ENCODE measurements around the gene RAB11B. TPM values are rescaled to one million over a fixed set of nuclear protein-coding genes. Genes with fewer than 3 reads are reported as not detected.
"Not testable (repeated sequence)": the region's sequence is repeated elsewhere in the genome, so short reads cannot be mapped to it uniquely, and the experiment has no call there.

RAB11B gene
- total RNA-seq (ENCODE audit: low replicate concordance) = 106 and 123 TPM in 2 replicates
- long read RNA-seq, partial matches to known transcripts = 0 of 1 reads
- long read RNA-seq, other reads (novel, unspliced or antisense) = 1 of 1 reads

DNA sequence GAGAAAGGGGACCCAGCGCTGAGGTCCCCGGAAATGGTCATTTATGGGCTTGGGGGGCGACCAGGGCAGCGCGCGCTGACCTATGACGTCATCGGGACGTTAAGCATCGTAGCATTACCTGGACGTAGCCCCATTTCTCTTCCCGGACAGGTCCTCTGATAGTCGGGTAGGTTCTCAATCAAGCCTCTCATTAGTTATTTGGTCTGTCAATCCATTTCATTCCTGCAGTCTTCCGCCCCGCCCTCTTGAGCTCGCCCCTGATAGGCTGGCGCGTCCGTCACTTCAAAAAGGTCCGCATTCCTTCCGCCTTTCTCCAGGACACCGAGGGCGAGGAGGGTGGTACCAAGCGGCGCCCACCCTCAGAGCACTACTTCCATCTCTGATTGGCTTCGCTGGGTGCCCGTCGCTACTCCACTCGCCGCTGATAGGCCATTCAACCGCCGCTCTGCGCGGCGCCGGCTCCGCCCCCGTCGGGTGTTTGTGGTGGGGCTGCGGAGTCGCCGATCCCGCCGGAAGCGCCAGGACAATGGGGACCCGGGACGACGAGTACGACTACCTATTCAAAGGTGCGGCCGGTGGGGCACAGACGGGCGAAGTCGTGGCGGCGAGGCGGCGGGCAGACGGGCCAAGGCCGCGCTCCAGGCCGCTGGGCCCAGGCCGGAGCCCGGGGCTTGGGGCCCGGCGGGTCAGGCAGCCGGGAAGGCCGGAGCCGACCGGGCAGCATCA is at the start of gene RAB11B:
Gene RAB11B, plus strand, starts transcription at position 470 of the 726 bp plus-strand sequence. Its CDS starts 57 bp downstream, at position 527.
- DNase-seq (ENCODE audit: extremely low spot score, unreplicated experiment) = peak; percentile 98
- Mint-ChIP-seq H3K4me1 (ENCODE audit: unreplicated experiment) (peaks cover 28% of the 10 kb centered on the region), H3K27me3 (no peaks in the 10 kb centered on the region), H3K36me3 (peaks cover 8% of the 10 kb centered on the region), H3K4me3 (peak within 1 kb of the TSS; percentile 88), H3K27ac (peak within 1 kb of the TSS; percentile 96), H3K9me3 (peaks cover 8% of the 10 kb centered on the region)
- TF ChIP-seq, protein P1, sequence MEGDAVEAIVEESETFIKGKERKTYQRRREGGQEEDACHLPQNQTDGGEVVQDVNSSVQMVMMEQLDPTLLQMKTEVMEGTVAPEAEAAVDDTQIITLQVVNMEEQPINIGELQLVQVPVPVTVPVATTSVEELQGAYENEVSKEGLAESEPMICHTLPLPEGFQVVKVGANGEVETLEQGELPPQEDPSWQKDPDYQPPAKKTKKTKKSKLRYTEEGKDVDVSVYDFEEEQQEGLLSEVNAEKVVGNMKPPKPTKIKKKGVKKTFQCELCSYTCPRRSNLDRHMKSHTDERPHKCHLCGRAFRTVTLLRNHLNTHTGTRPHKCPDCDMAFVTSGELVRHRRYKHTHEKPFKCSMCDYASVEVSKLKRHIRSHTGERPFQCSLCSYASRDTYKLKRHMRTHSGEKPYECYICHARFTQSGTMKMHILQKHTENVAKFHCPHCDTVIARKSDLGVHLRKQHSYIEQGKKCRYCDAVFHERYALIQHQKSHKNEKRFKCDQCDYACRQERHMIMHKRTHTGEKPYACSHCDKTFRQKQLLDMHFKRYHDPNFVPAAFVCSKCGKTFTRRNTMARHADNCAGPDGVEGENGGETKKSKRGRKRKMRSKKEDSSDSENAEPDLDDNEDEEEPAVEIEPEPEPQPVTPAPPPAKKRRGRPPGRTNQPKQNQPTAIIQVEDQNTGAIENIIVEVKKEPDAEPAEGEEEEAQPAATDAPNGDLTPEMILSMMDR (conservative IDR thresholded peaks at IDR 0.05) = no peak

GRCh38 chr19:8341504-8341903 is 48.7 kb upstream of the RAB11B start:
- H3K27ac Mint-ChIP-seq; H3K9me3 Mint-ChIP-seq; H3K4me3 Mint-ChIP-seq; H3K4me1 Mint-ChIP-seq (ENCODE audit: unreplicated experiment); DNase-seq (ENCODE audit: extremely low spot score, unreplicated experiment); H3K36me3 Mint-ChIP-seq: not testable (repeated sequence)
- H3K27me3 Mint-ChIP-seq = peaks cover 68% of the 10 kb centered on the region

DNA sequence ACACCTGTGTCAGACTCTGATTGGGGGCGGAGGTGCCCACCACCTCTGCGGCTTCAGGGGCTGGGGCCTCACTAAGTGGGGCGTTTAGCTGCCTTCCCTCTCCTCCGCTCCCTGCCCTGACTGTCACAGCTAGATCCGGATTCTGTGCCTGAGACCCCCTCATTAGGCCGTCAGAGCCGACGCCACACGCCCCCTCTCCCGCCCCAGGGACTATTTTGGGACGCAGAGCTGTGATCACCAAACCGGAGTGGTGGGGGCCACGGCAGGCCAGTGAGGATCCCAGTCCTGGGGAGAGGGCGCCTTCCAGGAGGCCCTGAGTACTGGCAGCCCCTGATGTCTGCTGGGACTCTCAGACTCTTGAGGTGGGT is 47.9 kb upstream of the RAB11B start:
- peaks cover 62% of the 10 kb centered on the region for H3K27me3 Mint-ChIP-seq
- H3K36me3 Mint-ChIP-seq = no peaks in the 10 kb centered on the region
- TF ChIP-seq, protein P1 (conservative IDR thresholded peaks at IDR 0.05) = no peak
- no peak for DNase-seq (ENCODE audit: extremely low spot score, unreplicated experiment)
- H3K4me1 Mint-ChIP-seq (ENCODE audit: unreplicated experiment) = no peaks in the 10 kb centered on the region
- H3K27ac Mint-ChIP-seq = no peak overlapping the region
- no peaks in the 10 kb centered on the region for H3K9me3 Mint-ChIP-seq
- H3K4me3 Mint-ChIP-seq = no peak overlapping the region

DNA sequence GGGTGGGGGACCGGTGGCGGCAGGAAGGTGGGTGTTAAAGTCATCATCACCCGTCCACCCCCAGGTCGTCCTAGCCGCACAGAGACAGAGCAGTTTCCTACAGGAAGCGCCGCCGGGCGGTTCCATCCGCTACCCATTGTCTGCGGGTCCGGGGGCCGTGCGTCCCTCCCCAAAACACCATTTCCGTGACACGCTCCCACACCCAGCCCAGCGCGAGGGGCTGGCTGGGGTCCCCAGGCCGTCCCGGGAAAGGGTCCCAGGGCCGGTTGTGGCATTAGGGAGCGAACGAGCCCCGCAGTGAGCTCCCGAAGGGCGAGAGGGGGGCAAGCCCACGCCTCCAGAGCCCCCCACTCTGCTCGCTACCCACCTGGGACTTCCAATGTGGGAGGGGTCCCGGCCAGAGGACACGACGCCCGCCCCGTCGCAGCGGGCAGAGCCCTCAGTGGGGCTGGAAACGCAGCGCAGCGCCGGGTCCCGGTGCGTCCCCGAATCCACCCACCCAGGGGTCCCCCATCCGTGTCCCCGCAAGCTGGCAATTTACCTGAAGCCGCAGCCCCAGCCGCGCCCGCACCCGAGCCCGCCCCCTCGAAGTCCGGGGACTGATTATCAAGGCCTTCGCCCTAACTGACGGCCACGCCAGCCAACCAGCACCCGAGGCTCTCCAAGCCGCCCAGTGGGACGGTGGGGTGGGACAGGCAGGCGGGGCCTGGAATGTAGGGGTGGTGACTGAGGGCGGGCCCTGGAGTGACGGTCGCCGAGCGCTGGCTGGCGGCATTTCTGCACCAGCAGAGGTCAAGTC is 47.3 kb upstream of the RAB11B start, which contains the start of gene KANK3:
Gene KANK3, minus strand, starts transcription at position 579 of the 799 bp plus-strand sequence. CDS start 5,434 bp downstream, outside the sequence.
- H3K36me3 Mint-ChIP-seq = no peaks in the 10 kb centered on the region
- peaks cover 3% of the 10 kb centered on the region for H3K4me1 Mint-ChIP-seq (ENCODE audit: unreplicated experiment)
- peak within 1 kb of the TSS; percentile 55 for H3K27ac Mint-ChIP-seq
- DNase-seq (ENCODE audit: extremely low spot score, unreplicated experiment) = peak; percentile 90
- peak within 1 kb of the TSS; percentile 79 for H3K4me3 Mint-ChIP-seq
- TF ChIP-seq, protein P1 (conservative IDR thresholded peaks at IDR 0.05) = no peak
- no peaks in the 10 kb centered on the region for H3K9me3 Mint-ChIP-seq
- peaks cover 56% of the 10 kb centered on the region for H3K27me3 Mint-ChIP-seq

GRCh38 chr19:8343483-8343844 is 46.7 kb upstream of the RAB11B start:
- Mint-ChIP-seq H3K4me1 (ENCODE audit: unreplicated experiment) (peaks cover 3% of the 10 kb centered on the region), H3K27me3 (peaks cover 51% of the 10 kb centered on the region), H3K4me3 (peak overlapping the region; percentile 79), H3K9me3 (no peaks in the 10 kb centered on the region), H3K27ac (peak overlapping the region; percentile 55), H3K36me3 (no peaks in the 10 kb centered on the region)
- no peak for DNase-seq (ENCODE audit: extremely low spot score, unreplicated experiment)
- TF ChIP-seq, protein P1 (conservative IDR thresholded peaks at IDR 0.05) = no peak

DNA sequence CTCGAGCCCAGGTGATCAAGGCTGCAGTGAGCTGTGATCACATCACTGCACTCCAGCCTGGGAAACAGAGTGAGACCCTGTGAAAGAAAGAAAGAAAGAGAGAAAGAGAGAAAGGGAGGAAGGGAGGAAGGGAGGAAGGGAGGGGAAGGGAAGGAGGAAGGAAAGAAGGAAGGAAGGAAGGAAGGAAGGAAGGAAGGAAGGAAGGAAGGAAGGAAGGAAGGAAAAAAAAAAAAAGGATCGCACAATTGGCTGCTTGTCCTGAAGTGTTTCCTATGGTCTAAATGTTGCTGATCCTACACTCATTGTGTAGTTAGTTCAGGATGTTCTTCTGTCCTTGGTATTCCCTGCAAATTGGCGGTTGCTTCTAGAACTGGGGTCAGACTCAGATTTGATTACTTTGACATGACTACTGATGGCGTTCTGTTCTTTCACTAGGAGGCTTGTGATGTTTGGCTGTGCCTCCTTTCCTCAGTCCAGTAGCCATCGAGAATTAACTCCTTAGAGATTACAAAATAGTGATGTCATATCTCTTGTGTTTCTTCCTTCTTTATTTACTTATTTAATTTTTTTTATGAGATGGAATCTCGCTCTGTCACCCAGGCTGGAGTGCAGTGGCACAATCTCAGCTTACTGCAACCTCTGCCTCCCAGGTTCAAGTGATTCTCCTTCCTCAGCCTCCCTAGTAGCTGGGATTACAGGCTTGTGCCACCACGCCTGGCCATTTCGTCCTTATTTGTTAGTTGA is 40.4 kb upstream of the RAB11B start:
- H3K27me3 Mint-ChIP-seq = peaks cover 17% of the 10 kb centered on the region
- H3K9me3 Mint-ChIP-seq; H3K4me1 Mint-ChIP-seq (ENCODE audit: unreplicated experiment); H3K36me3 Mint-ChIP-seq; H3K27ac Mint-ChIP-seq; H3K4me3 Mint-ChIP-seq; DNase-seq (ENCODE audit: extremely low spot score, unreplicated experiment): not testable (repeated sequence)

Data from type B pancreatic cell (in vitro differentiated cells).